NCI-H1694 (cell line): ENCODE data around the gene CCDC27.

Experiments
- DNase-seq: peaks from one replicate; lab custom pipeline; 2025; lab: John Stamatoyannopoulos, UW

CCDC27 gene

DNA sequence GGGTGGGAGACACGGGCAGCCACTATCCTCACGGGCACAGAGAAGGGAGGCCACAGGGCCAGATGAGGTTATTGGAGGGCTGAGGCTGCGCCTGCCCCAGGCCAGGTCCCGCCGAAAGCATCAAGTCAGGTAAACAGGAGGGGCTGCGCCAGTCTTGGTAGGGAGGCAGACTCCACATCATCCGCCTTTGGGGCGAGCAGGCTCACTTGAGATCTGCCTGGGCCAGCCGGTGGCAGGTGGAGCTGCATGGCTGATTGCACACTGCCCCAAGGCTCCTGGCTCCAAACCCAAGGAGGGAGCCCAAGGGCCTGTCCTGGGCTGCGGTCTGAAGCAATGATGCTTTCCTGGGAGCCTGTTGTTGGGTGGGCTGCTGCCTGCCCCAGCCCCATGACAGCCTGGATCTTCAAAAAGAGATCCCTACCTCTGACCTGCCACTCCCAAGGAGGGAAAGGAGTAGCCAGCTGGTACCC, 24.9 kb downstream of the CCDC27 start:
- DNase-seq: no peak

DNA sequence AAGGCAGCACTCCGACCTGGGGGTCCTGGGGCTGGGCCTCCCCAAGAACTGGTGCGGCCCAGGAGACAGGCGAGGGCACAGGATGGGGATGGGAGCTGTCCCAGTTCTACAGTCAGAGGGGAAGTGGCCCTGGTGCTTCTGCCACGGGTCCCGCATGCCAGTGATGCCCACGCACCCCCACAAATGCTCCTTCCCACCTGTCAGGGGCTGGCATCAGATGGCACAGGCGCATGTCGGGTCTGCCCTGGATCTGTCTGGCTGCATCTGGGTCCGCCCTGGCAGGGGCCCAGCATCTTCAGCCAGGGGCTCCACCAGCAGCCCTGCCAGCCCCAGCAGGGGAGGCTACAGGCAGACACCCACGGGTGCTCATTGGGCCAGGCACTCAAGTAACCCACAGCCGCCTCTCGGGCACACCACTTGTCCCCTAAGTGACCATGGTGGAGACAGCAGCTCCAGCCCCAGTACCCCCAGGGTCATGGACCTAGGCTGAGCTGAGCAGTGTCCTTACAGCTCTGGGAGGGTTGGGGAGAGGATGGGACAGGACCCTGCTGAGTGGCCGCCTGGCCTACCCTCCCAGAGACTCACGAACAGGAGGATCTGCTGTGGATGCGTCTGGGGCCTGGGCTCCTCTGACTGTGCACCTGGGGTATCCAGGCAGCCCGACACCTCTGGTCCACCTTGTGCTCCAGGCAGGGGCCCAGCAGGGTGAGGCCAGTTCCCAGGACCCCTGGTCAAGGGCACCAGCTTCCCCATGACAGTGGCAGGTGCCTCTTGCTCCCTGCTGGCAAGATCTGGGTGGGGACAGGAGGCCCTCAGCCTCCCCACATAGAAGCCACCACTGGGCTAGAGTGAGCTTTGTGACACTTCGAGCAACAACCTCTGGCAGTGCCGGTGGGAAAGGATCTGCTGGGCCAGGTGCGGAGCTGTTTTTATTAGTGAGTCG, 25.7 kb downstream of the CCDC27 start:
- DNase-seq: no peak

DNA sequence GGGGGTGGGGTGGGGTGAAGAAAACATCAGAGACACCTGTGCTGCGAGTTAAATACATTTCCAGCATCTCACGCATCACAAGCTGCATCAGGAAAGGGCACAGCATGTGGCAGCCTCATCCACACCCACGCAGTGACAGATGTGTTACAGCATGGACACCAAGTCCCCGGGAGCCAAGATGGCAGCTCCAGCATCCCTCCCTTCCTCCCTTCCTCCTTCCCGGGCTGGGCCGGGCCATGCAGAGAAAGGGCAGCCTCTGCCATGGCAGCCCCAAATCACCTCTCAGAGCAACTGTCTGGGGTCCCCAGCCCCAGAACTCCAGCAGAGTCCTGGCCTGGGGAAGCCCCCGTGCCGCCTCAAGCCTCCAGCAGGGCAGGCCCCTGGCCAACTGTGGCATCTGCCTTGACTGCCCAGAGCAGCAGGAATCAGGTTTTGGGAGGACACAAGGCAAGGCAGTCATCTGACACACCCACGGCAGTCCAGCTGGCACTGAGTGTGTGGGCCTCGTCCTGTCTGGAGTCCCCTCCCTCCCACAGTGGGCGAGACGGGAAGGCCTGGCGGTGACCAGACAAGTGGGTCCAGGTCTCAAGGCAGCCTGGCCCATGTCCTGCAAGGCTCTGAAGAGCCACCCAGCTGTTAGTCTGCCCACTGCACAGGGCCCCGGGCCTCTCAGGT, 26.5 kb downstream of the CCDC27 start:
- no peak for DNase-seq

DNA sequence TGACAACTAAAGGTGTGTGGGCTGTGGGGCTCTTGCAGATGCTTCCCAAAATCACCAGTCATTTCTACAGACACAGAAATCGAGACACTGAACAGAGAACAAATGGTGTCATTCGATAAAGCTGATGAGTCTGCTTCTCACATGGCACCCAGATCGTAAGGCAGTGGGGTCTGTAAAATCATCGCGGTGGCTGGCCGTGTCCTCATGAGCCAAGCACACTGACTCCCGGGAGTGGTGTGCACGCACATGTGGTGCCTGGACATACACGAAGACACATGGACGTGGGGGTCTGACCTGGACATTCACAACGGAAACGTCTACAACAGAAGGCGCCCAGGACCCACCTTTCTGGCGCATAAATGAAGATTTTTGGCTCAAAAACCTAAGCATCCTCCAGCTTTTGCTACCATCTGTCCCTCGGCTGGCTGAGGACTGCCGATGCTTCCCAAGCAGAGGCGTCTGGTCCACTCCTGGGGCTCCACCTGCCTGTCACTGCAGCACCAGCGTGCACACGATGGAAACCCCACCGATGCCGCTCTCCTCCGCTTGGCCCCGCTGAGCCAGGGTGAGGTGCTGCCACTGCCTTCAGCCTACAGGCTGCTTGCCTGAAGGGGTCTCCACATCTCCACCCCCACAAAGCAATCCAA, 27.1 kb downstream of the CCDC27 start:
- no peak for DNase-seq

DNA sequence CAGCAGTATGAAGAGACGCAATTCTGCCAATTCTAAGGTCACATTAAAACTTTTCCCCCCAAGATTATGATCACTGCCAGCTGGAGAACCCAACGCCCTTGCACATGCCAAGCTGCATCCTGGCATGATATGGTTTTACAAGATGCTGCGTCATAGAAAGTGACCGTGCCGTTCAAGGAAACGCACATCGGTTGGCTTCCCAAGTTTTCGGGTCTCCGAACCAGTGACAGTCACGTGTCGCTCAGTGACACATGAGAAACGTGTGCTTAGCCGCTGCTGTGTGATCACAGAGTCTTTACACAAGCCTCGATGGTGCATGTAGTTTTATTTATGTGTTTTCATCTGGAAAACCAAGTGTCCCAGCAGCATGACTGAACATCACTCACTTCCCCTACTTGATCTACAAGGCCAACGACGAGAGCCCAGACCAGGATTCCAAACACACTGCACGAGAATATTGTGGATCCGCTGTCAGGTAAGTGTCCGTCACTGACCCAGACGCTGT, 27.7 kb downstream of the CCDC27 start:
- DNase-seq: no peak

DNA sequence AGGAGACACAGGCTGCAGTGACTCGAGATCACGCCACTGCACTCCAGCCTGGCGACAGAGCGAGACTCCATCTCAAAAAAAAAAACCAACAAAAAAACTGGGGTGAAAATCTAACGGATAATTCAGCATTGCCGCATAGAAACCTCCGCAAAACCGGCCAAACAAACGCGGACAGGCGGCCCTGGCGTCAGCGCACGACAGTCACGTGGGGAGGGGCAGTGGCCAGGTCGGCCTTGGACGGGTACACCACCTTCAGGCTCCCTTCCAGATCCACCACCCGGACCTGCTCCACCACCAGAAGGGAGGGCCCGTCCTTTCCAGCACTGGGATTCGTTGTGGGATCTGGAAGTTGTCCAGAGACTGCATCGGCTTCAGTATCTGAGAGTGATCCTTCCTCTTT, 28.7 kb downstream of the CCDC27 start:
- no peak for DNase-seq

DNA sequence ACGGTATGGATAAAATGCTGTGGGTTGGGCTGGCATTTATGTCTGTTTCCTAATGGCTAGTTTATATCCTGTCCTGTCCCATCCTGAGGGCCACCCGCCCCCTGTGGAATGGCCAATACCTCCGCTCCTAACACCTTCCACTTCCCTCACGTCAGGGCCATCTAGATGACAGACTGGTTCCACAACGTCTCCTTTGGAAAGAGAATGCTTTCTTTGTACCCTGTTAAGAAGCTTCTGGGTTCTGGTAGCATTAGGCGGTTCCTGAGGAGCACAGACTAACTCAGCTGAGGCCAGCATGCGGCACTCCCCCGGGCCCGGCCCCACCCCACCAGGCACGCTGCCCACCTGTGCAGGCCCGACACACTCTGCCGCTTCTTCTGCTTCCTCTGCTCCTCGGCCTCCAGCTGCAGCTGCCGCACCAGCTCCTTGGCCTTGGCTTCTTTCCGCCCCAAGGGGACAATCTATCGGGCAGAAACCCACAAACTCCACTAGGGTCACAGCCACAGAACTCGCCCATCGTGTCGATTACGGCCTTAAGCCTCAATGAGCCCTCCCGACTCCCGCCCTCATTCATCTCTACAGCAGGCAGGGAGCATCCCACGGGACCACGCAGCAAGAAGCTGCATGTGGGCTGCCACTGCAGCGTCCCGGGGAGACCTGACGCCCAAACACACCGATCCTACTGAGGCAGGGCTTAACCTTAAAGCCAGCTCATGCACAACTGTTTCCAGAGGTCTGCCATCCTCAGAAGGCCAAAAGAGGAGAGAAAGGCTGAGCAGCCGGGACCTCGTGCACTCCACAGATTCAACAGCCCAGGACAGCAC, 31.6 kb downstream of the CCDC27 start:
- DNase-seq: no peak

DNA sequence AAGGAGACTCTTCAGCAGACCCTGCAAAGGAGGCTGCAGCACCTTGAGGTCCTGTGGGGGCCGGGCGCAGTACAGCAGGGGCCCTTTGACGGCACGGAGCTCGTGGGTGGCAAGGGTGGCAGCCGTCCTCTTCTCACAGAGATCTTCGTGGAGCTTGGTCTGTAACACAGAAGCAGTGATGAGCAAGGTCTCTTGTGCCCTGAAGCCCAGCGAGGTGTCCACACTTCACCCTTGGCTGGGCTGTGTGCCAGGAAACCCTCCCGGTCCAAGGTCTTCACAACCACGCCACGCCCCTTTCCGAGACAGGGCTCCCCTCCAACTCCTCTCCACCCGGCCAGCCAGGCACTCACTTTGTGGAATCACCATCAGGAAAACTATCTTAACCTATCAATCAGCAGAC, 32.8 kb downstream of the CCDC27 start:
- DNase-seq: no peak

DNA sequence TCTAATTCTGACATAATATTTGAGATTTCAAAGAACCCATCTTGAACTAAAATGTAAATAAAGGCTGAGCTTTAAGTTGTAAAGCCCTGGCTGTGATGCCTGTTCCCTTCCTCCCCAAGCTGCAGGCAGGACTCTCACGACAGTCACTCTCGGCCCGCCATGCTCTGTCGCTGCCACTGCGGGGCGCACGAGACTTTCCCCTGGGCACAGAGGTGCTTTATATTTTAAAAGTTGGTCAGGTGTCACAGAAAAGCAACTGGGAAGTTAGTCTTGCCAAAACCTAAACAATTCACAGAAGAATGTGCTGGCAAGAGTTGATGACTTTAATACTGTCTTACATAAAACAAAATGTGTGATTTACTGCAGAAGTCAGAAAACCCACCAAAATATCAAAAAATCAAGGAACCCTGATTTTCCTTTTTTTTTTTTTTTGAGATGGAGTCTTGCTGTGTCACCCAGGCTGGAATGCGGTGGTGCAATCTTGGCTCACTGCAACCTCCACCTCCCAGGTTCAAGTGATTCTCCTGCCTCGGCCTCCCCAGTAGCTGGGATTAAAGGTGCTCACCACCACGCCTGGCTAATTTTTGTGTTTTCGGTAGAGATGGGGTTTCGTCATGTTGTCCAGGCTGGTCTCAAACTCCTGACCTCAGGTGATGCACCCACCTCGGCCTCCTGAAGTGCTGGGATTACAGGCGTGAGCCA, 33.4 kb downstream of the CCDC27 start:
- DNase-seq: peak; percentile 20

DNA sequence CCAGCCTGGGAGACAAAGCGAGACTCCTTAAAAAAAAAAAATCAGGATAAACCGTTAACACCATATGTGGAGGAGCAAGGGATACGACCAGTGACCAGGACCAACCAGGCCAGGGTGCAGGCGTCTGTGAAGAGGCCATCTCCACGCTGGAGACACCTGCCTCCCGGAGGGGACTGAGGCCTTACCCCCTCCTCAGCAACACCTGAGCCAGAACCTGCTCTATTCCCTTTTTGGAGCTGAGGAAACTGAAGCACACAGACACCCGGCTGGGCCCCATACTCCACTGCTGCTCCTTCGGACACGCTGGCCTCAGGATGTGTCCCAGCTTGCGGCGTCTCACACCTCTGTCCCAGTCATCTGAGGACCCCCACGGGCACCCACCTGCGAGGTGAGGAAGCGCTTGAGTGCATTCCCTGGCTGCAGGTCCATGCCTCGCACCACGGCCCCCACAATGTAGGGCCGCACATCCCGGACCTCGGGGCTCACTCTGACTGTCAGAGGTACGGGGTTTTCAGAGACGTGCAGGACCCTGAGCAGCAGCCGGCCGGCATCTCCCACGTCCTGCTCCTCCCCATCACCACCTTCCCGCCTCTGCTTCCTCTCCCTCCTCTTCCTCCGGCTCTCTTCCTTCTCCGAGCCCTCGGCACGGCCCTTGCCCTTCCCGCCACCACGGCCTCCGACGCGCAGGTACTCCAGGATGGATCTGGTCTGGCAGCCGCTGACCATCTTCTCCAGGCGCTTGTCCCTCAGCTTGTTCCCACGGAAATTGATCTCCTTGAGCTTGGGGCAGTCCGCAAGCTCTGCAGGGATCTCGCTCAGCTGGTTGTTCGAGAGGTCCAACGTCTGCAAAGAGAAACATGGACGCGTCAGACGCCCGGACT, 34.5 kb downstream of the CCDC27 start:
- no peak for DNase-seq

DNA sequence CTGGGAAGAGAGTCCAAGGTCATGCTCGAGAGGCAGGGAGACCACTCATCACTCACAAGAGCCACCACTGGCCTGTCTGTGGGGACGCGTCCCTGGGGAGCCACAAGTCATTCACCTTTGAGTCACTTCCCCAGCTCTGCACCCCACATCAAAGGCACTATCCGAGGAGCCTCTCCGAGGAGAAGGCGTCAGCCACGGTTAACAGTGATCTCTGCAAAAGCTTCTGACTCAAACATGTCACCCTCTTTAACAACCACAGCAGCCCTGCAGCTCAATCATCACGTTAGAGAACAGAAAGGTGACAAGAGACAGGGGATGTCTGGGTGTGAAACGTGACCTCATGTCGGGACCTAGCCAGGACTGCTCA, 35.1 kb downstream of the CCDC27 start:
- DNase-seq: no peak

DNA sequence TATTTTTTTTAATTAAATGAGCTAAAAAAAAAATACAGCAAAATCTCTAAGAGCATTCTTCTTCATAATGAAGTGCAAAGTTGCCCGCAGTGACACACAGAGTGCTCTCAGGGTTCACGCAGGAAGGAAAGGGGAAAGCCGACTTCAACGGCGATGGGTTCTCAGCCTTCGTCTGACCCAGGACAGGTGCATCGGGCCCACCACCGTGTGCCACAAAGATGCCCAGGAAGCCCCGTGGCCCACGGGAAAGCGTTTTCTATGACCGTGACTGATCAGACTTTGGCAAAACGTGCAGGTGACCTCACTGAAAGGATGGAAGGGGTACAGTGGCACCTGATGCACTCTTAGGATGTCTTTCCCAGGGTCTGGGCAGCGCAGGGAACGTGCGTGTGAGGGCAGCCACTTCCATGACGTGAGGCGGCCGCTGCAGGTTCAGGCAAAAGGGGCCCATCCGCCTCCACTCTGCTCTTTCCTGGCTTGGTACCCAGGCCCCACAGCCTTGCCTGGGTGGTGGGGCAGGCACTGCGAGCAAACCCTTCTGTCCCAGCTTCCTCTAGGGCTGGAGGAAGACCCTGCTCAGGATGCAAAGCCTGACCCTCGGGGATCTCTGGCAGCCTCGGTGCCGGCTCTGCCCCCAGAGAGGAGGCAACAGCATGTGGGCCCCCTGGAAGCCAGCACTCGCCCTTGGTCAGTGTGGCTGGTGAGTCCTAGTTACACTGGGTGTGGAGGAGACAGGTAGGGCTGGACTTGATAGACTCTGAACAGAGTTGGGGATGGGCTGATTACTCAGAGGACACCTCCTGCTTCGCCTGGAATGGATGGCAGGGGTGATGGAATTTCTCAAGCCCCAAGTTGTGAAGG, 35.7 kb downstream of the CCDC27 start:
- DNase-seq: no peak

DNA sequence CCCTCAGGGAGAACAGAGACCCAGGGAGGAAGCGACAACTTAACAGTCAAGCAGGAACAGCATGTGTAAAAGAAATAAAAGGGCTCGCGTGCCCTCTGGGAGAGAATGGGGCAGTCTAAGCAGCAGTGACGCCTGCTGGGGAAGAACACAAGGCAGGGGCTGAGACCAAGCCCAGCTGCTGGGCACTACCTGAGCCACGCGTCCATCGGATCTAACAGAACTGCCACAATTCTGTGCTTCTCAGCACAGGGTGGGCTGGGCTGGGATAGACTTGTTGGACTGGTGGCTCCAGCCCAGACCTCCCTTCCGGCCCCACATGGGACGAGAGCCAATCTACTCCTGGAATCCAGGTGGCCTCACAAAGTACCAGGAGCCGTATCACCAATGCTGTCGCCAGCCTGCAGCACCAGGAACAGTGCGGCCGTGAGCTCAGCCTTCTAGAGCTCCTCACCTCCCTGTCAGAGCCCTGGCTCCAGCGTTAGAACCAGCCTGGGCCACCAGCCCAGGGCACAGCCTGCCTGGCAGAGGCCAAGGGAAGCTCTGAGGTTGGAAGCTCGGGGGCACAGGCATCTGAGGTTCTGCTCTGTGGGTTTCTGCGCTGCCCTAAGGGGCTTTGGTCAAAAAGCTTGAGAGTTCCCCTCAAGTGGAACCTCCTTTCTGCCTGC, 36.6 kb downstream of the CCDC27 start:
- no peak for DNase-seq

DNA sequence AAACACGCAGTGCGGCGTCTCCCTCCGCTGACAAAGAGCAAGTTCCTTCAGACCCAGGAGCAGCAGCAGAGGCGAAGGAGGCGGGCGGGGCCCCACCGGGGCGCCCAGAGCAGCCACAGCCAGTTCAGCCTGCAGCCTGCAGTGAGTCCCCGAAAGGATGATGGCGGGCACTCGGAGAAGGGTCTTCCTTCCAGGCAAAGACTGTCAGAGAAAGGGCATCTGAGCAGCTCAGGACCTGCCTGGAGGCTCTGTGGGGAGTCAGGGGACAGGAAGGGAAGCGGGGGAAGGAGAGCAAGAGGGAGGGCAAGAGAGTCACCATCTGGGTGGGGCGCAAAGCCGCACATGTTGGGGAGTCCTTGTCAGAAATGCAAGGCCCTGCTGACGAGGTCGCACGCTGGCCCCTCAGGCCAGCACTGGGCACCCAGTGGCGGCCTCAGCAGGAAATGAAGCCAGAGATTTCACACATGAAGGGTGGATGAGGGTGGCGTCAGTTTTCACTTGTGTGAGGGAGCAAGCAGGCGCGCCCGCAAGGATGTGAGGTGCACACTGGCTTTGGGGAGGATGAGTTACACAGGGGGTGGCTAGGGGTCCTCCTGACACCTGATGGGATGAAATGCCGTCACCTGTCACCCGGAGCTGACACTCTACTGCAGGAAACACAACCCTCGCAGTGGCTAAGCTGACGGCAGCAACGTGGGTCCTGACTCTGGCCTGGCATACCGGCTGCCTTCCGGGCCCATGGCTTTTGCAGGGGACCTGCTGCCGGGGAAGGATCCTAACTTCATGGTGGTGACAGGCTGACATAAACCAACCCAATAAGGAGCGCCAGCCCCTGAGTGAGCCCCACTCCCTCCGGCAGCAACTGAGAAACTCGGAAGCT, 37.4 kb downstream of the CCDC27 start:
- DNase-seq: no peak

DNA sequence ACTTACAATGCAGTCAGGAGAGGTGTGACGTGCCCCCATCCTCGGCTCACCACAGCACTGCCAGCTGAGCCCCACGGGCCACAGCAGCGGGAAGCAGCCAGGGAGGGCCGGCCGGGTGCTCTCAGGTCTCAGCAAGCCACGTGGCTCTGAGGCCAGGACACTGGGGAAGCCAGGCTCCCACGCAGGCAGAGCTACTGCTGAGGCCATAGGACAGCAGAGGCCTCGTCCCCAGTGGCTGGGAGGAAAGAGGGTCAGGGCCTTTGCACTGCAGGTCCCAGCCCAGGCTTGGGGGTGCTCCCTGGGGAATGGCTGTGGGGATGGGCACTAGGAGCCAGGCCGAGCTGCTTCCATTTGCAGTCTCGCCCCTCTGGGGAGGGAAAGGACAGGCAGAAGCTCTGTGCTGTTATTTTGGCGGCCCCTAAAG, 38.3 kb downstream of the CCDC27 start:
- DNase-seq: no peak

DNA sequence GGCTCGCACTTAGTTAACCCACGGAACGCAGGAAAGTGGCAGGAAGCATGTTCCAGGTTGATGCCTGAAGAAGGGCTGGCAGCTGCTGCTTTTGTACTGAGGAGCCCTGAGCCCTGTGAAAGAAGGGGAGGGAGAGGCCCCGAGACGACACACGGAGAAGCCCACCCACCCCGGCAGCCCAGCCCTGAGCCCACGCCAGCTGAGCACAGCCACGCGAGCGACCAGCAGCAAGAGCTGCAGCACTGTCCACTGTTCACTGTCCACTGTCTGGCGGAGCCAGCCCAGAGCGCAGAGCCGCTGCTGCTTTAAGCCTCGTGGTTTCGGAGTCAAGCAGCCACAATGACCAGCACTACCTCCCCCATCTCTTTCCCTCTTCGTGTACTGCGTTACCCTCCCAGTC, 38.7 kb downstream of the CCDC27 start:
- DNase-seq: no peak

DNA sequence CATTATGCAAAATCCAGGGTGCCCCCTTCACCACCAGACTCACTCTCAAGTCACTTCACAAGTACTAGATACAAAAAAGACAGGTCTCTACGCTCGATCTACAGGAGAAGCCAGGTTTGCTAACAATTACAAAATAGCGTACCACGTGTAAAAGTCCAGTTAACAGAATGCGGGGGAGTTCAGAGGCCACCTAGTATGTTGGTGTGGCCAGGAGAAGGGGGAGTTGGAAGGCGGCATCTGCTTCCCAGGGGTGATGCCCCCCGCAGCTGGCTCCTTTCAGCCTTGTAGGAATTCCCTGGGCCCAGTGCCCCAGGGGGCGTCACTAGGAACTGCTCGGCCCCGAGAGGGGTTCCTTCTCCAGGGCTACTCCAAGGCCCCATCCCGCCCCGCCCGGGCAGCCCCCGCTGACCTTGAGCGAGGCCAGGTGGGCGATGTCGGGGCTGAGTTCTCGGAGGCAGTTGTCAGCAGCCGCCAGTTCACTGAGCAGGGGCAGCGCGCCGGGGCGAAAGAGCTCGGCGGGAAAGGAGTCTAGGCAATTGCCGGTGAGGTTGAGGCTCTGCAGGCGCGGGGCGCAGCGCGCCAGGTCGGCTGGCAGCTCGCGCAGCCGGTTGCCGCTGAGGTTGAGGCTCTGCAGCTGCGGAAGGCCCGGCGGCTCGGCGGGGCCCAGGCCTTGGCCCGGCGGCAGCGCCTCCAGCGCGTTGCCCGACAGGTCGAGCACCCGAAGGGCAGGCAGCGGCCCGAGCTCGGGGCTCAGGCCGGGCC, 43.4 kb downstream of the CCDC27 start:
- DNase-seq: no peak
